K562 (cell line): ENCODE data around the gene MICAL2. TPM values are rescaled to one million over a fixed set of nuclear protein-coding genes. Genes with fewer than 3 reads are reported as not detected.

Source experiments
- ARID1B ChIP-seq: fragments of 450-650 bp; IDR thresholded peaks from 2 replicates; pipeline ENCODE4 v1.6.1; 2016; ENCODE audit warnings: antibody characterized with exemption, mild to moderate bottlenecking, inconsistent platforms
- CBX5 ChIP-seq: IDR thresholded peaks from 2 replicates; pipeline ENCODE4 v1.6.1; 2014; ENCODE audit warnings: low read depth, borderline replicate concordance
- E2F4 ChIP-seq: sonication (generic); formaldehyde crosslinking; IDR thresholded peaks from 2 replicates; pipeline ENCODE4 v1.8.0; 2022; ENCODE audit warnings: mild to moderate bottlenecking, low read depth, missing genetic modification reagents
- FOXP4 ChIP-seq: sonication (generic); formaldehyde crosslinking; IDR thresholded peaks from 2 replicates; pipeline ENCODE4 v1.8.0; 2022; ENCODE audit warnings: mild to moderate bottlenecking, missing genetic modification reagents, borderline replicate concordance
- MAZ ChIP-seq, 2 experiments: fragments of 450-650 bp in 1 of 2; sonication (generic) in 1 of 2; formaldehyde crosslinking; IDR thresholded peaks in 1 of 2; conservative IDR thresholded peaks in 1 of 2; 2 replicates each; pipeline versions ENCODE4 v1.4.0 to v1.5.0; 2020; ENCODE audit warnings: mild to moderate bottlenecking in 1 of 2, missing genetic modification reagents in 1 of 2
- NCOR1 ChIP-seq: fragments of 450-650 bp; IDR thresholded peaks from 2 replicates; pipeline ENCODE4 v1.6.1; 2016; ENCODE audit warnings: mild to moderate bottlenecking, moderate library complexity
- POU5F1 ChIP-seq: fragments of 150-350 bp; IDR thresholded peaks from 2 replicates; pipeline ENCODE4 v1.6.1; 2014; ENCODE audit warnings: borderline replicate concordance, low read length, low read depth, mild to moderate bottlenecking; ENCODE audit not compliant: partially characterized antibody
- SNIP1 ChIP-seq: fragments of 450-650 bp; IDR thresholded peaks from 2 replicates; pipeline ENCODE4 v1.7.1; 2017; ENCODE audit warnings: low read depth, mild to moderate bottlenecking
- SNRNP70 ChIP-seq: fragments of 200-400 bp; formaldehyde crosslinking; optimal IDR thresholded peaks from 2 replicates; pipeline ENCODE3; 2017; ENCODE audit warnings: low read depth, low read length
- SREBF2 ChIP-seq: sonication (generic); formaldehyde crosslinking; IDR thresholded peaks from 2 replicates; pipeline ENCODE4 v1.4.0; 2020; ENCODE audit warnings: mild to moderate bottlenecking, missing genetic modification reagents
- STAT5A ChIP-seq: IDR thresholded peaks from 2 replicates; pipeline ENCODE4 v1.6.1; 2012; ENCODE audit warnings: low read length, inconsistent platforms, borderline replicate concordance
- VEZF1 ChIP-seq: fragments of 200-800 bp; sonication (Bioruptor generic); IDR thresholded peaks from 2 replicates; pipeline ENCODE4 v1.6.1; 2017; ENCODE audit warnings: missing genetic modification characterization, missing compliant biosample characterization
- YBX1 ChIP-seq: fragments of 450-650 bp; IDR thresholded peaks from 2 replicates; pipeline ENCODE4 v1.7.1; 2016; ENCODE audit warnings: mild to moderate bottlenecking
- ZBTB1 ChIP-seq: sonication (generic); formaldehyde crosslinking; IDR thresholded peaks from 2 replicates; pipeline ENCODE4 v1.8.1; 2023; ENCODE audit warnings: missing genetic modification reagents, low read depth, mild to moderate bottlenecking, borderline replicate concordance
- ZNF232 ChIP-seq: sonication (generic); formaldehyde crosslinking; IDR thresholded peaks from 2 replicates; pipeline ENCODE4 v1.8.0; 2022; ENCODE audit warnings: mild to moderate bottlenecking, missing genetic modification reagents
- ZNF3 ChIP-seq: fragments of 250-450 bp; sonication (Bioruptor Pico); IDR thresholded peaks from 2 replicates; pipeline ENCODE4 v1.5.0; 2021; ENCODE audit warnings: mild to moderate bottlenecking, moderate library complexity
- ZNF354B ChIP-seq: fragments of 250-450 bp; sonication (Bioruptor Pico); IDR thresholded peaks from 2 replicates; pipeline ENCODE4 v1.4.0; 2020
- polyA plus RNA-seq, 8 experiments: library from polyadenylated mRNA; depleted of rRNA in 4 of 8; stranded (reverse) in 5 of 8; unstranded in 3 of 8; fragments of >200 nt; fragmentation: Nextera tagmentation in 2 of 8; fragmentation: Illumina TruSeq in 1 of 8; extraction: Ambion mirVana in 2 of 8; extraction: Trizol in 1 of 8; gene quantifications; 2 replicates each; pipeline versions ENCODE4 v1.2.1 to v1.2.3, GENCODE V29; 2011 to 2014; ENCODE audit warnings: inconsistent platforms in 1 of 8, missing spikeins in 1 of 8
- total RNA-seq, 7 experiments: library from RNA; depleted of rRNA in 6 of 7; stranded (reverse); fragments of >200 nt in 6 of 7; fragmentation: Illumina TruSeq in 2 of 7; extraction: Trizol in 2 of 7; gene quantifications; 2 replicates each; pipeline versions ENCODE4 v1.2.1 to v1.2.3, GENCODE V29; 2011 to 2021; ENCODE audit warnings: low replicate concordance in 1 of 7
- TF ChIP-seq, protein P1 (sequence below): fragments of 250-450 bp; sonication (Bioruptor Pico); IDR thresholded peaks from 2 replicates; pipeline ENCODE4 v1.6.1; 2021; ENCODE audit warnings: mild to moderate bottlenecking
- TF ChIP-seq, protein P2 (sequence below): fragments of 450-650 bp; IDR thresholded peaks from 2 replicates; pipeline ENCODE4 v1.7.1; 2018; ENCODE audit warnings: mild to moderate bottlenecking, low read depth; ENCODE audit not compliant: partially characterized antibody

MICAL2 gene
- total and polyA plus RNA-seq, 9 of the 15 experiments (the other 6 are each of a cell fraction or from before 2014, with no cell fraction given), result 4.7 to 64.2 (median 33.6) TPM

- TF ChIP-seq E2F4 (CRISPR knock-in tag) (no peak), SNIP1 (no peak), ZNF232 (CRISPR knock-in tag) (no peak), NCOR1 (peak; percentile 79), SNRNP70 (no peak), POU5F1 (no peak), ZBTB1 (peak; percentile 91; the same call in 1 of the 2 replicates), ARID1B (peak; percentile 80), VEZF1 (0 out of 2 replicates have a peak, but pooled peaks have one; percentile 29), CBX5 (no peak), ZNF354B (CRISPR knock-in tag) (no peak), MAZ (CRISPR knock-in tag; conservative IDR thresholded peaks at IDR 0.05 in 1 of 2, IDR thresholded peaks at IDR 0.05 in 1 of 2) (peak in 1 of 2 experiments; percentile 59; a peak in 2 of 4 replicates), STAT5A (peak; percentile 42; the same call in 1 of the 2 replicates), SREBF2 (CRISPR knock-in tag) (no peak), FOXP4 (CRISPR knock-in tag) (peak; percentile 83), ZNF3 (CRISPR knock-in tag) (no peak), YBX1 (no peak)
- TF ChIP-seq, protein P1, sequence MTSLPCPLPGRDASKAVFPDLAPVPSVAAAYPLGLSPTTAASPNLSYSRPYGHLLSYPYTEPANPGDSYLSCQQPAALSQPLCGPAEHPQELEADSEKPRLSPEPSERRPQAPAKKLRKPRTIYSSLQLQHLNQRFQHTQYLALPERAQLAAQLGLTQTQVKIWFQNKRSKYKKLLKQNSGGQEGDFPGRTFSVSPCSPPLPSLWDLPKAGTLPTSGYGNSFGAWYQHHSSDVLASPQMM (CRISPR knock-in tag), result no peak
- TF ChIP-seq, protein P2, sequence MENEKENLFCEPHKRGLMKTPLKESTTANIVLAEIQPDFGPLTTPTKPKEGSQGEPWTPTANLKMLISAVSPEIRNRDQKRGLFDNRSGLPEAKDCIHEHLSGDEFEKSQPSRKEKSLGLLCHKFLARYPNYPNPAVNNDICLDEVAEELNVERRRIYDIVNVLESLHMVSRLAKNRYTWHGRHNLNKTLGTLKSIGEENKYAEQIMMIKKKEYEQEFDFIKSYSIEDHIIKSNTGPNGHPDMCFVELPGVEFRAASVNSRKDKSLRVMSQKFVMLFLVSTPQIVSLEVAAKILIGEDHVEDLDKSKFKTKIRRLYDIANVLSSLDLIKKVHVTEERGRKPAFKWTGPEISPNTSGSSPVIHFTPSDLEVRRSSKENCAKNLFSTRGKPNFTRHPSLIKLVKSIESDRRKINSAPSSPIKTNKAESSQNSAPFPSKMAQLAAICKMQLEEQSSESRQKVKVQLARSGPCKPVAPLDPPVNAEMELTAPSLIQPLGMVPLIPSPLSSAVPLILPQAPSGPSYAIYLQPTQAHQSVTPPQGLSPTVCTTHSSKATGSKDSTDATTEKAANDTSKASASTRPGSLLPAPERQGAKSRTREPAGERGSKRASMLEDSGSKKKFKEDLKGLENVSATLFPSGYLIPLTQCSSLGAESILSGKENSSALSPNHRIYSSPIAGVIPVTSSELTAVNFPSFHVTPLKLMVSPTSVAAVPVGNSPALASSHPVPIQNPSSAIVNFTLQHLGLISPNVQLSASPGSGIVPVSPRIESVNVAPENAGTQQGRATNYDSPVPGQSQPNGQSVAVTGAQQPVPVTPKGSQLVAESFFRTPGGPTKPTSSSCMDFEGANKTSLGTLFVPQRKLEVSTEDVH, result no peak
These were observed 4.0 kb downstream of the MICAL2 start (continued) for GRCh38 chr11:12114193-12115033.
